Measurements from ENCODE around the gene LOC101059915.
"Not testable (repeated sequence)": the region's sequence is repeated elsewhere in the genome, so short reads cannot be mapped to it uniquely, and the experiment has no call there.

Gene LOC101059915

GRCh38 chrX:71660562-71661416, 6.6 kb upstream of the LOC101059915 start:
- Histone ChIP-seq H2AFZ (ENCODE audit: insufficient read depth, low read depth, low read length, poor library complexity, severe bottlenecking) (no peak overlapping the region), H3K36me3 (replicated peaks in 1 of 2; ENCODE audit: control insufficient read depth in 1 of 2, insufficient read depth in 2 of 2, low read length in 2 of 2) (no peaks in the 10 kb centered on the region), H4K20me1 (ENCODE audit: insufficient read depth, low read length) (no peaks in the 10 kb centered on the region), H3K27me3 (ENCODE audit: control insufficient read depth in 2 of 2, insufficient read depth in 2 of 2, low read length in 2 of 2) (no peaks in the 10 kb centered on the region), H3K9me3 (replicated peaks in 1 of 2; ENCODE audit: control insufficient read depth in 1 of 2, insufficient read depth in 1 of 2, low read length in 2 of 2) (no peaks in the 10 kb centered on the region), H3K79me2 (ENCODE audit: insufficient read depth, low read length) (no peaks in the 10 kb centered on the region), H3K9ac (ENCODE audit: insufficient read depth, low read length, poor library complexity, severe bottlenecking) (no peak overlapping the region), H3K4me3 (replicated peaks in 1 of 3; ENCODE audit: low read depth in 2 of 3, low read length in 3 of 3) (no peak overlapping the region), H3K4me1 (ENCODE audit: control insufficient read depth in 1 of 2, insufficient read depth in 2 of 2, low read length in 2 of 2) (no peaks in the 10 kb centered on the region), H3K27ac (ENCODE audit: low read depth in 1 of 2, low read length in 2 of 2) (no peak overlapping the region), H3K4me2 (replicated peaks; ENCODE audit: extremely low read depth, low read length, poor library complexity, severe bottlenecking) (no peak overlapping the region)
- intact Hi-C loops (cut with micrococcal nuclease), result no loop called here
- Mint-ChIP-seq H3K36me3 (no peaks in the 10 kb centered on the region), H3K4me1 (peaks cover 9% of the 10 kb centered on the region), H3K27me3 (ENCODE audit: low read depth in 3 of 3) (peaks cover 5 to 24% (median 14%) of the 10 kb centered on the region in 3 donors), H3K9me3 (peaks cover 0 to 2% (median 0%) of the 10 kb centered on the region in 7 donors), H3K4me3 (no peak overlapping the region), H3K27ac (no peak overlapping the region)
- TF ChIP-seq, protein P1, sequence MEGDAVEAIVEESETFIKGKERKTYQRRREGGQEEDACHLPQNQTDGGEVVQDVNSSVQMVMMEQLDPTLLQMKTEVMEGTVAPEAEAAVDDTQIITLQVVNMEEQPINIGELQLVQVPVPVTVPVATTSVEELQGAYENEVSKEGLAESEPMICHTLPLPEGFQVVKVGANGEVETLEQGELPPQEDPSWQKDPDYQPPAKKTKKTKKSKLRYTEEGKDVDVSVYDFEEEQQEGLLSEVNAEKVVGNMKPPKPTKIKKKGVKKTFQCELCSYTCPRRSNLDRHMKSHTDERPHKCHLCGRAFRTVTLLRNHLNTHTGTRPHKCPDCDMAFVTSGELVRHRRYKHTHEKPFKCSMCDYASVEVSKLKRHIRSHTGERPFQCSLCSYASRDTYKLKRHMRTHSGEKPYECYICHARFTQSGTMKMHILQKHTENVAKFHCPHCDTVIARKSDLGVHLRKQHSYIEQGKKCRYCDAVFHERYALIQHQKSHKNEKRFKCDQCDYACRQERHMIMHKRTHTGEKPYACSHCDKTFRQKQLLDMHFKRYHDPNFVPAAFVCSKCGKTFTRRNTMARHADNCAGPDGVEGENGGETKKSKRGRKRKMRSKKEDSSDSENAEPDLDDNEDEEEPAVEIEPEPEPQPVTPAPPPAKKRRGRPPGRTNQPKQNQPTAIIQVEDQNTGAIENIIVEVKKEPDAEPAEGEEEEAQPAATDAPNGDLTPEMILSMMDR (IDR thresholded peaks at IDR 0.05), result no peak
- no peak for DNase-seq
- no CpG with 5 or more reads among the region's 22 CpGs for WGBS (ENCODE audit: insufficient coverage)

DNA sequence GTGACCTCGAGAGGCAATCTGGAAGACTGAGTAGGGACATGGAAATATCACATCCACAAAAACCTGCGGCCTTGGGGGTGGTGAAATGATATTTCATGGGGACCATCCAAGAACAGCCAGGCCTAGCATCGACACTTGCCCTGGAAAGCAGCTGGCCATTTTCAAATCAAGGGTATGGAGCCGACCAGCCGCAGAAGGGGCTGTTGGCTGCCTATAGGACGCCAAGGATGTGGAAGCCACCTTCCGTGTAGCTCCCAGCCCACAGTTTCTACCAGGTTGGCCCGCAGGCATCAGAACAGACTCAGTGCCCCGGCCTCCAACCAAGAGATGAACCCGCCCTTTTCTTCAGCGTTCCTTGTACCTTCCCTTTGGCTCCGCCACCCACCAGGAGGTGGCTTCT, 5.4 kb upstream of the LOC101059915 start:
- Histone ChIP-seq H4K20me1 (ENCODE audit: insufficient read depth, low read length) (no peaks in the 10 kb centered on the region), H3K4me2 (replicated peaks; ENCODE audit: extremely low read depth, low read length, poor library complexity, severe bottlenecking) (no peak overlapping the region), H3K9ac (ENCODE audit: insufficient read depth, low read length, poor library complexity, severe bottlenecking) (no peak overlapping the region), H3K4me3 (replicated peaks in 1 of 3; ENCODE audit: low read depth in 2 of 3, low read length in 3 of 3) (no peak overlapping the region), H3K27me3 (ENCODE audit: control insufficient read depth in 2 of 2, insufficient read depth in 2 of 2, low read length in 2 of 2) (no peaks in the 10 kb centered on the region), H3K9me3 (replicated peaks in 1 of 2; ENCODE audit: control insufficient read depth in 1 of 2, insufficient read depth in 1 of 2, low read length in 2 of 2) (no peaks in the 10 kb centered on the region), H3K27ac (ENCODE audit: low read depth in 1 of 2, low read length in 2 of 2) (no peak overlapping the region), H3K36me3 (replicated peaks in 1 of 2; ENCODE audit: control insufficient read depth in 1 of 2, insufficient read depth in 2 of 2, low read length in 2 of 2) (no peaks in the 10 kb centered on the region), H2AFZ (ENCODE audit: insufficient read depth, low read depth, low read length, poor library complexity, severe bottlenecking) (no peak overlapping the region), H3K4me1 (ENCODE audit: control insufficient read depth in 1 of 2, insufficient read depth in 2 of 2, low read length in 2 of 2) (no peaks in the 10 kb centered on the region), H3K79me2 (ENCODE audit: insufficient read depth, low read length) (no peaks in the 10 kb centered on the region)
- WGBS (ENCODE audit: insufficient coverage), result 95% methylated on average over 4 of the region's 12 CpGs
- Mint-ChIP-seq H3K9me3 (peaks cover 0 to 2% (median 0%) of the 10 kb centered on the region in 7 donors), H3K27me3 (ENCODE audit: low read depth in 3 of 3) (peaks cover 5 to 24% (median 14%) of the 10 kb centered on the region in 3 donors), H3K4me1 (peaks cover 8% of the 10 kb centered on the region), H3K4me3 (peak overlapping the region in 1 of 2 donors; percentile 39), H3K27ac (no peak overlapping the region), H3K36me3 (no peaks in the 10 kb centered on the region)
- no peak for DNase-seq
- TF ChIP-seq, protein P1 (IDR thresholded peaks at IDR 0.05), result no peak
- intact Hi-C loops (cut with micrococcal nuclease), result no loop called here

DNA sequence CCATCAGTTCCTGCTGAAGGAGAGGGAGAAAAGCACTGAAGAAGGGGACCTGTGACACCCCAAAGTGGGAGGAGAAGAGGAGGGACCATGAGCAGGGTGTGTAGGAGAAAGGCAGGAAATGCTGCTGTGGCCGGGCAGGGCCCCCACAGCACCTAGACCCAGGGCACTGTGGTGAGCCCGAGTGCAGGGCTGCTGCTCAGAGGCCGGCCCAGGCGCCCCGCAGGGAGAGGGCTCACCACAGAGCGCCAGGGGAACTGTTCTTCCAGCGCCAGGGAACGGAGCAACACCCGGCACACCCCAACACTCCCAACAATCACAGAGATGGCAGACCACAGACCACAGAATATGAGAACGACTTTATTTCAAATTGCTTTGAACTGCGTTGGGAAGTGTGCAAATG, 4.7 kb upstream of the LOC101059915 start:
- not testable (repeated sequence) for H3K27ac Mint-ChIP-seq

More for the DNA sequence above, 4.7 kb upstream of the LOC101059915 start:
- H3K9me3 Mint-ChIP-seq; H3K27me3 ChIP-seq (ENCODE audit: control insufficient read depth in 2 of 2, insufficient read depth in 2 of 2, low read length in 2 of 2); H4K20me1 ChIP-seq (ENCODE audit: insufficient read depth, low read length); H3K4me2 ChIP-seq (replicated peaks; ENCODE audit: extremely low read depth, low read length, poor library complexity, severe bottlenecking); H3K9ac ChIP-seq (ENCODE audit: insufficient read depth, low read length, poor library complexity, severe bottlenecking); intact Hi-C loops (cut with micrococcal nuclease); H3K9me3 ChIP-seq (replicated peaks in 1 of 2; ENCODE audit: control insufficient read depth in 1 of 2, insufficient read depth in 1 of 2, low read length in 2 of 2); H3K36me3 Mint-ChIP-seq; H3K4me3 ChIP-seq (replicated peaks in 1 of 3; ENCODE audit: low read depth in 2 of 3, low read length in 3 of 3); H3K36me3 ChIP-seq (replicated peaks in 1 of 2; ENCODE audit: control insufficient read depth in 1 of 2, insufficient read depth in 2 of 2, low read length in 2 of 2); H3K79me2 ChIP-seq (ENCODE audit: insufficient read depth, low read length); H2AFZ ChIP-seq (ENCODE audit: insufficient read depth, low read depth, low read length, poor library complexity, severe bottlenecking); H3K27ac ChIP-seq (ENCODE audit: low read depth in 1 of 2, low read length in 2 of 2); H3K4me1 ChIP-seq (ENCODE audit: control insufficient read depth in 1 of 2, insufficient read depth in 2 of 2, low read length in 2 of 2); DNase-seq; H3K4me1 Mint-ChIP-seq: not testable (repeated sequence)
- WGBS (ENCODE audit: insufficient coverage), result 0% methylated on average over 6 of the region's 11 CpGs
- Mint-ChIP-seq H3K27me3 (ENCODE audit: low read depth in 3 of 3) (peaks cover 5 to 21% (median 14%) of the 10 kb centered on the region in 3 donors), H3K4me3 (peak overlapping the region in 1 of 2 donors; percentile 57)
